GM19238 (cell line): Measurements from ENCODE around the gene PLK4.
"Not testable (repeated sequence)": the region's sequence is repeated elsewhere in the genome, so short reads cannot be mapped to it uniquely, and the experiment has no call there.

ENCODE experiments used
- DNase-seq: peaks from one replicate; pipeline ENCODE4 v3.0.0; 2011; ENCODE audit warnings: low spot score; ENCODE audit not compliant: insufficient read length

PLK4 gene

GRCh38 chr4:127880763-127881562 is at the start of gene PLK4:
PLK4 (plus strand) TSS chr4:127880893; CDS start chr4:127881135, 242 bp downstream.
- peak; percentile 76 for DNase-seq

- no peak for DNase-seq
These were observed 48.1 kb upstream of the PLK4 start for GRCh38 chr4:127832585-127832984.

GRCh38 chr4:127843704-127844600 is 36.7 kb upstream of the PLK4 start:
- no peak for DNase-seq

- DNase-seq, result no peak
These were observed 36.0 kb upstream of the PLK4 start for GRCh38 chr4:127844601-127845116.

- DNase-seq, result no peak
These were observed 34.6 kb upstream of the PLK4 start for GRCh38 chr4:127846061-127846460.

GRCh38 chr4:127846765-127847164 is 33.9 kb upstream of the PLK4 start:
- DNase-seq, result no peak

- no peak for DNase-seq
These were observed 31.0 kb upstream of the PLK4 start for GRCh38 chr4:127849505-127850234.

- no peak for DNase-seq
These were observed 28.0 kb upstream of the PLK4 start for GRCh38 chr4:127852661-127853060.

GRCh38 chr4:127856196-127856812 is 24.4 kb upstream of the PLK4 start:
- DNase-seq, result no peak

GRCh38 chr4:127856813-127857447 is 23.8 kb upstream of the PLK4 start:
- peak; percentile 5 for DNase-seq

- DNase-seq, result no peak
These were observed 23.1 kb upstream of the PLK4 start for GRCh38 chr4:127857641-127858040.

- no peak for DNase-seq
These were observed 12.5 kb upstream of the PLK4 start for GRCh38 chr4:127868196-127868595.

- DNase-seq, result no peak
These were observed 10.4 kb upstream of the PLK4 start for GRCh38 chr4:127870281-127870680.

GRCh38 chr4:127870688-127871087 is 10.0 kb upstream of the PLK4 start:
- DNase-seq, result no peak

- no peak for DNase-seq
These were observed 4.9 kb upstream of the PLK4 start for GRCh38 chr4:127875791-127876190.

- no peak for DNase-seq
These were observed 821 bp downstream of the PLK4 start for GRCh38 chr4:127881563-127881864.

- no peak for DNase-seq
These were observed 7.9 kb downstream of the PLK4 start for GRCh38 chr4:127888559-127888958.

- DNase-seq, result no peak
These were observed 9.2 kb downstream of the PLK4 start for GRCh38 chr4:127889903-127890302.

GRCh38 chr4:127896069-127896468 is 15.4 kb downstream of the PLK4 start:
- DNase-seq, result no peak

GRCh38 chr4:127896528-127896927 is 15.8 kb downstream of the PLK4 start:
- DNase-seq, result no peak

- not testable (repeated sequence) for DNase-seq
These were observed 19.0 kb downstream of the PLK4 start for GRCh38 chr4:127899682-127900081.
